ENCODE measurements around the gene C9orf50.
A peak's percentile ranks its signal among the peaks of the same experiment; 100 is the strongest.

The C9orf50 gene

DNA sequence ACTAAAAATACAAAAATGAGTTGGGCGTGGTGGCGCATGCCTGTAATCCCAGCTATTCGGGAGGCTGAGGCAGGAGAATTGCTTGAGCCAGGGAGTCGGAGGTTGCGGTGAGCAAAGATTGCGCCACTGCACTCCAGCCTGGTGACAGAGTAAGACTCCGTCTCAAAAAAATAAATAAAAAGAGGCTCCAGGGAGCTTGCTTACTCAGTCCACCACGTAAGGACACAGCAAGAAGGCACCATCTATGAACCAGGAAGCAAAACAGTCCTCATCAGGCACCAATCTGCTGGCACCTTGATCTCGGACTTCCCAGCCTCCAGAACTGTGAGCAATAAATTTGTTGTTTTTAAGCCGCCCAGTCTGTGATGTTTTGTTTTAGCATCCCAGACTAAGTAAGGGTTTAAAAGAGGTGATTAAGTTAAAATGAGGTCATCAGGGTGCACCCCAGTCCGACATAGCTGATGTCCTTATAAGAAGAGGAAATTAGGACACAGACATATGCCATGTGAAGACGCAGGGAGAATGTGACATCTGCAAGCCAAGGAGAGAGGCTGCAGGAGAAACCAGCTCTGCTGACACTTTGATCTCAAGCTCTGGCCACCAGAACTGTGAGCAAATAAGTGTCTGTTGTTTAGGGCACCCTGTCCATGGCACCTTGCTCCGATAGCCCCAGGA lies 45.9 kb downstream of the C9orf50 start:
- no peak overlapping the region for H3K4me3 ChIP-seq (replicated peaks in 1 of 2; ENCODE audit: low read depth in 2 of 2, low read length in 2 of 2)
- DNase-seq (ENCODE audit: low read depth in 2 of 2) = peak; percentile 44 to 88
- TF ChIP-seq, protein P1, sequence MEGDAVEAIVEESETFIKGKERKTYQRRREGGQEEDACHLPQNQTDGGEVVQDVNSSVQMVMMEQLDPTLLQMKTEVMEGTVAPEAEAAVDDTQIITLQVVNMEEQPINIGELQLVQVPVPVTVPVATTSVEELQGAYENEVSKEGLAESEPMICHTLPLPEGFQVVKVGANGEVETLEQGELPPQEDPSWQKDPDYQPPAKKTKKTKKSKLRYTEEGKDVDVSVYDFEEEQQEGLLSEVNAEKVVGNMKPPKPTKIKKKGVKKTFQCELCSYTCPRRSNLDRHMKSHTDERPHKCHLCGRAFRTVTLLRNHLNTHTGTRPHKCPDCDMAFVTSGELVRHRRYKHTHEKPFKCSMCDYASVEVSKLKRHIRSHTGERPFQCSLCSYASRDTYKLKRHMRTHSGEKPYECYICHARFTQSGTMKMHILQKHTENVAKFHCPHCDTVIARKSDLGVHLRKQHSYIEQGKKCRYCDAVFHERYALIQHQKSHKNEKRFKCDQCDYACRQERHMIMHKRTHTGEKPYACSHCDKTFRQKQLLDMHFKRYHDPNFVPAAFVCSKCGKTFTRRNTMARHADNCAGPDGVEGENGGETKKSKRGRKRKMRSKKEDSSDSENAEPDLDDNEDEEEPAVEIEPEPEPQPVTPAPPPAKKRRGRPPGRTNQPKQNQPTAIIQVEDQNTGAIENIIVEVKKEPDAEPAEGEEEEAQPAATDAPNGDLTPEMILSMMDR (IDR thresholded peaks at IDR 0.05; ENCODE audit: low read depth, low read length) = no peak

GRCh38 chr9:129573977-129574376 lies 46.9 kb downstream of the C9orf50 start:
- no peak for DNase-seq (ENCODE audit: low read depth in 2 of 2)
- no peak overlapping the region for H3K4me3 ChIP-seq (replicated peaks in 1 of 2; ENCODE audit: low read depth in 2 of 2, low read length in 2 of 2)
- TF ChIP-seq, protein P1 (IDR thresholded peaks at IDR 0.05; ENCODE audit: low read depth, low read length) = no peak

DNA sequence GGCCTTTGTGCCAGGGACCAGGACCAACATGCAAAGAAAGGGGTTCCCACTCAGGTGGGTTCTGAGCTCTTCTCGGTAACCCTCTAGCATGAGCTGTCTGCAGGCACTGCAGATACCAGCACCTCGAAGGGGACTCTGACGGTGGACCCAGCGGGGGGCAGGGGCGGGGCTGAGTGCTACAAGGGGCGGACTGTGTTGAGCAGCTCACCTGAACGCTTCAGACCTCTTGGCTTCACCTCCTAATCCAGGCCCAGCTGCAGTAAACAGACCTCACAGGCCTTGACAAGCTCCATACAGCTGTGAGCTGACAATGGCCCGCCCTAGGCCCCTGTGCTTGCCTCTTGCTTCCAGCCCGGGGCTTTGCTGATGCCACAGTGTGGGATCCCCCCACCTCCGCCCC lies 48.4 kb downstream of the C9orf50 start:
- TF ChIP-seq, protein P1 (IDR thresholded peaks at IDR 0.05; ENCODE audit: low read depth, low read length) = no peak
- no peak overlapping the region for H3K4me3 ChIP-seq (replicated peaks in 1 of 2; ENCODE audit: low read depth in 2 of 2, low read length in 2 of 2)
- DNase-seq (ENCODE audit: low read depth in 2 of 2) = no peak

- TF ChIP-seq, protein P1 (IDR thresholded peaks at IDR 0.05; ENCODE audit: low read depth, low read length) = no peak
- H3K4me3 ChIP-seq (replicated peaks in 1 of 2; ENCODE audit: low read depth in 2 of 2, low read length in 2 of 2) = no peak overlapping the region
- no peak for DNase-seq (ENCODE audit: low read depth in 2 of 2)
These were observed 48.9 kb downstream of the C9orf50 start for GRCh38 chr9:129572052-129572425.

DNA sequence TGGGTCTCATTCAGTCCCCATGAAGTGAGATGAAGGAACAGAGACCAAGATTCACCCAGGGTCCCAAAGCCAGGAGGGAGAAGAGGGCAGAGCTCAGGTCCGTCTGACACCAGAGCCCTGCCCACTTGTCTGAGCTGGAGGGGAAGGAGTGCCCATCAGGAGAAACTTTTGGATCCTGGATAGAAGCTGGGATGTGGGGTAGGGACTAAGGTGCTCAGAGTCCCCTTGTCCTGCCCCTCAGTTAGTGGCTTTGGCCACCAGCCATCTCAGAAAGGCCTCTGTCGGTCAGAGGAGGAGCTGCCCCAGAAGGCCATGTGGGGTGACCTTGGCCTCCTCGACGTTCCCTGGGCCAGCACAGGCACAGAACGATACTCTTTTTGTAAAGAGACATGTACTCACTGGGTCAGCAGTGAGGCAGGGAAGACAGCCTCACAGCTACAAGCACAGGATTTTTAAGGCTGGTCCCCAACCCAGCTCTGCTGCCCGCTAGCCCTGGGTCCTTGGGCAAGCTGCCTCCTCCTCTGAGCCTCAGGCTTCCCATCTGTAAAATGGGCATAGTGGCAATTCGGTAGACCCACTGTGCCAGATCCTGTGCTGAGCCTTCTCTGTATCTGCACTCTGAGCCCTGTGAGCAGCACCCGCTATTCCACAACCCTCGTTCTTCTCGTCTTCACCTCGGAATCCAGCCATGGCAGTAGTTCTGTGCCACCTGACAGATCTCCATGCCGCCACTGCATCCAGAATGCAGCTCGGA lies 49.4 kb downstream of the C9orf50 start:
- no peak for DNase-seq (ENCODE audit: low read depth in 2 of 2)
- TF ChIP-seq, protein P1 (IDR thresholded peaks at IDR 0.05; ENCODE audit: low read depth, low read length) = no peak

GRCh38 chr9:129570450-129571297 lies 50.2 kb downstream of the C9orf50 start:
- peak; percentile 83 to 91 for DNase-seq (ENCODE audit: low read depth in 2 of 2)
- no peak overlapping the region for H3K4me3 ChIP-seq (replicated peaks in 1 of 2; ENCODE audit: low read depth in 2 of 2, low read length in 2 of 2)
- TF ChIP-seq, protein P1 (IDR thresholded peaks at IDR 0.05; ENCODE audit: low read depth, low read length) = no peak

More for the DNA sequence above, 49.4 kb downstream of the C9orf50 start:
- H3K4me3 ChIP-seq (replicated peaks in 1 of 2; ENCODE audit: low read depth in 2 of 2, low read length in 2 of 2) = no peak overlapping the region

Data from cardiac fibroblast (primary cell).